Loucy (cell line): ENCODE data around the gene ZNF662.

Experiments used
- EZH2phosphoT487 ChIP-seq: fragments of 200-600 bp; IDR thresholded peaks from 2 replicates; pipeline ENCODE4 v1.6.1; 2018; ENCODE audit warnings: antibody characterized with exemption, mild to moderate bottlenecking, moderate library complexity, borderline replicate concordance
- TF ChIP-seq, protein P1 (sequence below): fragments of 200-600 bp; sonication (generic); conservative IDR thresholded peaks from 2 replicates; pipeline ENCODE4 v1.5.1; 2014; ENCODE audit warnings: mild to moderate bottlenecking, antibody characterized with exemption, low read length

DNA sequence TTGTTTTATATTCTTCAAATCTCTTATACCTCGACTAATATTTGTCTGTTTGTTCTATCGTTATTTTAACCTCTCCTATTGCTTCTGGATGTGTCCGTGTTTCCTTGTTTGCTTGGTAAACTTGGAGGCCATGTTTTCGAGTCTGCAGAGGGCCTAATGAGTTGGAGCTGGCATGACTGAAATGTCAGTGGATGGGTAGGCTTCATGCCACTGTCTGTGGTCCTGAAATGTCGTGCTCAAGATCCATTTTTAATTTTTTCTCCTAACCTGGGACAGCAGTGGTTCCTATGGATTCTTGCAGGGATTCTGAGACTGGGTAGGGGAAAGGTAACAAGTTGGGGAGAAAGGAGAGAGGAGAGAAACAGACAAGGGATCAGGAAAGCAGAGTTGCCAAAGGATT is 54.3 kb downstream of the ZNF662 start:
- TF ChIP-seq, protein P1, sequence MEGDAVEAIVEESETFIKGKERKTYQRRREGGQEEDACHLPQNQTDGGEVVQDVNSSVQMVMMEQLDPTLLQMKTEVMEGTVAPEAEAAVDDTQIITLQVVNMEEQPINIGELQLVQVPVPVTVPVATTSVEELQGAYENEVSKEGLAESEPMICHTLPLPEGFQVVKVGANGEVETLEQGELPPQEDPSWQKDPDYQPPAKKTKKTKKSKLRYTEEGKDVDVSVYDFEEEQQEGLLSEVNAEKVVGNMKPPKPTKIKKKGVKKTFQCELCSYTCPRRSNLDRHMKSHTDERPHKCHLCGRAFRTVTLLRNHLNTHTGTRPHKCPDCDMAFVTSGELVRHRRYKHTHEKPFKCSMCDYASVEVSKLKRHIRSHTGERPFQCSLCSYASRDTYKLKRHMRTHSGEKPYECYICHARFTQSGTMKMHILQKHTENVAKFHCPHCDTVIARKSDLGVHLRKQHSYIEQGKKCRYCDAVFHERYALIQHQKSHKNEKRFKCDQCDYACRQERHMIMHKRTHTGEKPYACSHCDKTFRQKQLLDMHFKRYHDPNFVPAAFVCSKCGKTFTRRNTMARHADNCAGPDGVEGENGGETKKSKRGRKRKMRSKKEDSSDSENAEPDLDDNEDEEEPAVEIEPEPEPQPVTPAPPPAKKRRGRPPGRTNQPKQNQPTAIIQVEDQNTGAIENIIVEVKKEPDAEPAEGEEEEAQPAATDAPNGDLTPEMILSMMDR, result no peak
- TF ChIP-seq EZH2phosphoT487, result no peak
